ENCODE data around the gene CASK.

DNA sequence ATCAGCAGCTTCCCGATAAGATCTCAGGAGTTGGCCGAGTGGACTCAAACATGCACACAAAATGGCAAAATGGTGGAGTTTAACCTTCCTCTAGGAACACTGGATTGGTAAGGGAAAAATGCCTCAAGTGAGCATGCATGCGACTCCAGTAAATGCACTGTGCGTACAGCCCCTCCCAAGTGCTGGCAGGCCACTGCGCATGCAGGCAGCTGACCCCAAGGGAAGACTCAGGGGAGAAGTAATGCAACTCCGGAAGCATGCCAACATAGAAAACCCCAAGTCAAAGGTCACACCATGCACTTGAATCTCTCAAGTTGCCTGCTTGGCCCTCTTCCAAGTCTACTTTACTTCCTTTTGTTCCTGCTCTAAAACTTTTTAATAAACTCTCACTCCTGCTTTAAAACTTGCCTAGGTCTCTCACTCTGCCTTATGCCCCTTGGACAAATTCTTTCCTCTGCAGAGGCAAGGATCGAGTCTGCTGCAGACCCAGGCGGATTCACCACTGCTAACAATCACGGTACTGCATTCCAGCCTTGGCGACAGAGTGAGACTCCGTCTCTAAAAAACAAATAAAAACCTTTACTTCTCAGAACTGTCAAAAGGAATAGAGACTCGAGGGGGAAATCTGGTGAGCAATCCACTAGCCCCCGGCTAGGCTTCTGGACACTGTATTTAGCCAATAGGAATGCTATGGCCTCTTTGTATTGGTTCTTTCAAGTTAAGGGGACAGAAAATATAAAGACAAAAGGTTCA lies 442.7 kb downstream of the CASK start:
- TF ChIP-seq POLR2A (IDR thresholded peaks at IDR 0.05; ENCODE audit: extremely low read depth, insufficient read length), result no peak
- TF ChIP-seq, protein P1, sequence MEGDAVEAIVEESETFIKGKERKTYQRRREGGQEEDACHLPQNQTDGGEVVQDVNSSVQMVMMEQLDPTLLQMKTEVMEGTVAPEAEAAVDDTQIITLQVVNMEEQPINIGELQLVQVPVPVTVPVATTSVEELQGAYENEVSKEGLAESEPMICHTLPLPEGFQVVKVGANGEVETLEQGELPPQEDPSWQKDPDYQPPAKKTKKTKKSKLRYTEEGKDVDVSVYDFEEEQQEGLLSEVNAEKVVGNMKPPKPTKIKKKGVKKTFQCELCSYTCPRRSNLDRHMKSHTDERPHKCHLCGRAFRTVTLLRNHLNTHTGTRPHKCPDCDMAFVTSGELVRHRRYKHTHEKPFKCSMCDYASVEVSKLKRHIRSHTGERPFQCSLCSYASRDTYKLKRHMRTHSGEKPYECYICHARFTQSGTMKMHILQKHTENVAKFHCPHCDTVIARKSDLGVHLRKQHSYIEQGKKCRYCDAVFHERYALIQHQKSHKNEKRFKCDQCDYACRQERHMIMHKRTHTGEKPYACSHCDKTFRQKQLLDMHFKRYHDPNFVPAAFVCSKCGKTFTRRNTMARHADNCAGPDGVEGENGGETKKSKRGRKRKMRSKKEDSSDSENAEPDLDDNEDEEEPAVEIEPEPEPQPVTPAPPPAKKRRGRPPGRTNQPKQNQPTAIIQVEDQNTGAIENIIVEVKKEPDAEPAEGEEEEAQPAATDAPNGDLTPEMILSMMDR (IDR thresholded peaks at IDR 0.05; ENCODE audit: low read depth, low read length), result no peak
